HG03378 (cell line): ENCODE results near the gene TTLL11.

Experiments used
- ATAC-seq: cut with Tn5 transposase; IDR thresholded peaks from one replicate; pipeline ENCODE4 v1.9.1; 2021; ENCODE audit warnings: mild to moderate bottlenecking, moderate library complexity; ENCODE audit not compliant: unreplicated experiment

TTLL11 gene, protein sequence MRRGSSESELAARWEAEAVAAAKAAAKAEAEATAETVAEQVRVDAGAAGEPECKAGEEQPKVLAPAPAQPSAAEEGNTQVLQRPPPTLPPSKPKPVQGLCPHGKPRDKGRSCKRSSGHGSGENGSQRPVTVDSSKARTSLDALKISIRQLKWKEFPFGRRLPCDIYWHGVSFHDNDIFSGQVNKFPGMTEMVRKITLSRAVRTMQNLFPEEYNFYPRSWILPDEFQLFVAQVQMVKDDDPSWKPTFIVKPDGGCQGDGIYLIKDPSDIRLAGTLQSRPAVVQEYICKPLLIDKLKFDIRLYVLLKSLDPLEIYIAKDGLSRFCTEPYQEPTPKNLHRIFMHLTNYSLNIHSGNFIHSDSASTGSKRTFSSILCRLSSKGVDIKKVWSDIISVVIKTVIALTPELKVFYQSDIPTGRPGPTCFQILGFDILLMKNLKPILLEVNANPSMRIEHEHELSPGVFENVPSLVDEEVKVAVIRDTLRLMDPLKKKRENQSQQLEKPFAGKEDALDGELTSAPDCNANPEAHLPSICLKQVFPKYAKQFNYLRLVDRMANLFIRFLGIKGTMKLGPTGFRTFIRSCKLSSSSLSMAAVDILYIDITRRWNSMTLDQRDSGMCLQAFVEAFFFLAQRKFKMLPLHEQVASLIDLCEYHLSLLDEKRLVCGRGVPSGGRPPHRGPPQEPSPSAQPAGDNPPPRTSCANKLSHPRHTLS

DNA sequence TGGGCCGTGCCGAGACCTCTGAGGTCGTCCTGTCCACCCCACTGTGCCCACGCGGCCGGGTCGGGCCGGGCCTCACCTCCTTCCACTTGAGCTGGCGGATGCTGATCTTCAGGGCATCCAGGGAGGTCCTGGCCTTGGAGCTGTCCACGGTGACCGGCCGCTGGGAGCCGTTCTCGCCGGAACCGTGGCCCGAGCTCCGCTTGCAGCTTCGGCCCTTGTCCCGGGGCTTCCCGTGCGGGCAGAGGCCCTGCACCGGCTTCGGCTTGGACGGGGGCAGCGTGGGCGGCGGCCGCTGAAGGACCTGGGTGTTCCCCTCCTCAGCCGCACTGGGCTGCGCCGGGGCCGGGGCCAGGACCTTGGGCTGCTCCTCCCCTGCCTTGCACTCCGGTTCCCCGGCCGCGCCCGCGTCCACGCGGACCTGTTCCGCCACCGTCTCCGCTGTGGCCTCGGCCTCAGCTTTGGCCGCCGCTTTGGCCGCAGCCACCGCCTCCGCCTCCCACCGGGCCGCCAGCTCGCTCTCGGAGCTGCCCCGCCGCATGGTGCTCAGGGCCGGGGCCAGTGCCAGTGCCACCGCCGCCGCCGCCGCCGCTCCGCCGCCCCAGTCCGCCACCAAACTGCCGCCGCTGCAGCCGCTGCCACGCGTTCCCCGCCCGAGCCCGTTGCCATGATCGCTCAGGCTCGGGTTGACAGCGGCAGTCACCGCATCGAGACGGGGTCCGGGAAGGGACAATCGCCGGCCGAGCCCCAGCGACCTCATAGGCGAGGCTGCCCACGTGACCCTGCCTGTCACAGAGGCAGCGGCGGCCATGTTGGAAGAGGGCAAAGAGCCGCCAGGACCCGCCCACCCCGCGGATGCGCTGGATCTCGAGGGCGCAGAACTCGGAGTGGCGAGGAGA, at the start of gene TTLL11:
Gene TTLL11, minus strand, starts transcription at position 698 of the 896 bp plus-strand sequence. Its CDS starts 160 bp downstream, at position 538.
- peak; percentile 71 for ATAC-seq

DNA sequence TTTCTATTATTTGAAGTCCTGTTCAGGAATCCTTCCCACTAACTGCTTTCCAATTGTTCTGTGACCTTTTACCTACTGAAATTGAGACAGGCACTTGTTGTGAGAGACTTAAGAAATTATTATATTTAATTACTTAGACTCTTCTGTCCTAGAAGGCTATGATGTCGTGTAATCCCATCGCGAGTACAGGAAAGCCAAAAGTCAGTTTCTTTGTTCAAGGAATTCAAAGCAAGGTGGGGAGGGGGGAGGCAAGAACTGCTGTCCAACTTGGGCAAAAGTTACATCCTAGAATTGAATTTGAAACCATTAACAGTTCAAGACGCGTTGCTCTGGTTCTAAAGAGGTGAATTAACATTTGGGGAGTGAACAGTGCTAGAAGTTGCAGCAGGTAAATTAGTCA, 48.6 kb upstream of the TTLL11 start:
- ATAC-seq = no peak

DNA sequence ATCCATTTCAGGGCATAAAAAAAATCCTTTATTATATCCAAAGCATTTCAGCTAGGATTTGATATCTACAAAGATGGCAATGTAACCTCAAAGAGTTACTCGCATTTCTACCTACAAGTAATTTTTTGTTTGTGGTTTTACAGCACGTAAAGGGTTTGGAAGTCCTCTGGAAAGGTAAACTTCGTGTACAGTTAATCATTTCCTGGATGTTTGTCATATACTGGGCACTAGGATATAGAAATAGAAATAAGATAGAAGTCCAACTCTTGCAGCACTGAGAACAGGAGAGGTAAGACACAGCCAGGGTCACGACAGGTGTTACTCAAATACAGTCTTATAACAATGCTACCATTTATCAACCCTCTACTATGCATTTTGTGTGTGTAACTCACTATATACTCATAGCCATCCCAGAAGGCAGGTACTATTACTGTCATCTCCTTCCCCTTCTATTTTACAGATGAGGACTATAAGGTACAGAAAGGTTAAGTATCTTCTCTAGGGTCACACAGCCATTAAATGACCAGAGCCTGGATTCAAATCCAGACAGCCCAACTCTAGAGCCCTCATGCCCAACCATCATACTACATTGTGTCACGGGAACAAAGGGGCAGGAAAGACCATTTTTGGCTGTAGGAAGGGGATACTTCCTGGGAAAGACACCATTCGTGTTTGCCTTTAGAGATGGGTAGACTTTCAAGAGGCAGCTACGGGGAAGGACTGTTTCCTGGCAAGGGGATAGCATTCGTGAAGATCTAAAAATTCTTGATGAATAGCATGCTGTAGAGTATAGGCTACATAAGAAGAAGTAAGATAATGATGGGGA, 47.5 kb upstream of the TTLL11 start:
- no peak for ATAC-seq

DNA sequence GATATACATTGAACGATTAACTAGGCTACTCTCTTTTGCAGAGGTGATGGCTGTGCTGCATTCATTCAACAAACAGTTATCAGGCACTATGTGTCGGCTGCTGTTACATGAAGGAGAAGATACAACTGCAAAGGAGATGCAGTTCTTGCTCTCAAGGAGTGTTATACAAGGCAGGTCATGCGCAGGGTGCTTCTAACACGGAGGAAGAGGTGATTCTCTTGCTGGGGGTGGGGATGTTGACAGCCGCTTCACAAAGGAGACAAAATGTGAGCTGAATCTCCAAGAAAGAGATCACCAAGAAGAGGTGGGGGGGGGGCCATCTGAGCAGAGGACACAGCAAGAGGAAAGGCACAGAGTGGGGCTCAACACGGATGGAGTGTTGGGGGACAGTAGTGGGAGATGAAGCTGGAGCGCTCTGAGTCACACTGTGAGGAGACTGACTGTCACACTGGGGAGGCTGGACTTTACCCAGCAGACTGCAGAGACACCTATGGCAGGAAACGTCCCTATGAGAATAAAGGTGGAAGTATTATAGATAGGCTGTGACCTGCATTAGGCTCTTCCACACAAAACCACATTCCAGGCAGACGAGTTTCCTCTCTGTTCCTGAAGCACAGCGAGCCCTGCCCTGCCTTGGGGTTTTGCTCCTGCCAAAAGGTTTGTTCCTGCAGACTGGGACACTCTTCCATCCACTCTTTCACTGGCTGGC, 45.6 kb upstream of the TTLL11 start:
- ATAC-seq = no peak

DNA sequence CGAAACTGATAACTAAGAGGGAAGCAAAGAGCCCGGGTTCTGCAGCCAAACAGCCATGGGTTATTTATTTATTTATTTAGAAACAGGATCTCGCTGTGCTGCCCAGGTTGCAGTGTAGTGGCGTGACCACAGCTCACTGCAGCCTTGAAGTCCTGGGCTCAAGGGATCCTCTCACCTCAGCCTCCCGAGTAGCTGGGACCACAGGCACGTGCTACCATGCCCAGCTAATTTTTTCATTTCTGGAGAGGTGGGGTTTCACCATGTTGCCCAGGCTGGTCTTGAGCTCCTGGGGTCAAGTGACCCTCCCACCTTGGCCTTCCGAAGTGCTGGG, 42.4 kb upstream of the TTLL11 start:
- ATAC-seq = no peak

DNA sequence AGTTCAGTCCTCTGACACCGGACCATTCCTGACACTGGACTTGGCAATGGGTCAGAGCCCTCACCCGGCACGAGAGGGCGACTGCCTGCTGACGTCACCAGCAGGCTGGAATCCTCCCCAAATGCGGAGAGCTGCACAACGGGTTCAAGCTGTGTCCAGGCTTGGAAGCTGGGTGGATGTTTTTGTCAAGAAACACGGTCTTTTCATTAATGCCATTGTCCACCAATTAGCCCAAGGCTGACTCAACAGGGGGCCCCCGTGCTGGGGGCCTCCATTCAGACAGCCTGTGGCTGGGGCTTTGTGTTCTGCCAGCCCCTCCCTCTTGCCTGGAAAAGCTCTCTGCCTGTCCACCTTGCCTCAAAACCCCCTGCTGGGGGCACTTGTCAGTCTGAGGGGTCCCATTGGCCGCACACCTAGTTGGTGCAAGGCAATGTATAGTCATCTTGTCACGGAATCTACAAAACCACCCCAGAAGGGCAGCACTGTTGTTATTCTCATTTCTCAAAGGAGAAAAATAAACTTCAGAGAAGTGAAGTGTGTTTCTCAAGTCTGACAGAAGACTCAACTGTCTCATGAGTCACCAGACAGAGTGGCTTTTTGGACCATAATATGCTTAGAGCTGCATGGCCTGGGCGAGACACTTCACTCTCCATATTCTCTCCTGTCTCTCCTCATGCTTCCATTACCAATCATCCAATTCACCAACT, 41.9 kb upstream of the TTLL11 start:
- no peak for ATAC-seq

DNA sequence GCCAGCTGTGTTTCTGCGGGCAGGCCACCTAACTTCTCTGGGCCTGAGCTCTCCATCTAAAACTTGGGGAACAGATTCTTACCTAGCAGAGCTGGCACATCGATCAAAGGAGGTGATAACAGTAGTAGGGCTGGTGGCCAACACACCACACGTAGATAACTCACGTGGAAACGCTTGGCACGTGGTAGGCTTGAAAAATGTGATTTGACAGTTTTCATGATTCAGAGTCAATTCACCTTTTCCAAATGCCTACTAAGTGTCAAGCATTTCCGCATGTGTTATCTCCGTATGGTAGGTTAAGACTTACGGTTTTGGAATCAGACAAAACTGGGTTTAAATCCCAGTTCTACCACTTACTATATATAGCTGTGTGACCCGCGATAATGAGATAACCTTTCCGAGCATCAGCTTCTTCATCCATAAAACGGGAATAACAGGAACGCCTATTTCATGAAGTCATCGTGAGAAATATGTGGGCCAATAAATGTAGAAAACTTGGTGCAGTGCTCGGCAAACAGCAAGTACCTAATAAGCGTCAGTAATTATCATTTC, 41.0 kb upstream of the TTLL11 start:
- no peak for ATAC-seq

DNA sequence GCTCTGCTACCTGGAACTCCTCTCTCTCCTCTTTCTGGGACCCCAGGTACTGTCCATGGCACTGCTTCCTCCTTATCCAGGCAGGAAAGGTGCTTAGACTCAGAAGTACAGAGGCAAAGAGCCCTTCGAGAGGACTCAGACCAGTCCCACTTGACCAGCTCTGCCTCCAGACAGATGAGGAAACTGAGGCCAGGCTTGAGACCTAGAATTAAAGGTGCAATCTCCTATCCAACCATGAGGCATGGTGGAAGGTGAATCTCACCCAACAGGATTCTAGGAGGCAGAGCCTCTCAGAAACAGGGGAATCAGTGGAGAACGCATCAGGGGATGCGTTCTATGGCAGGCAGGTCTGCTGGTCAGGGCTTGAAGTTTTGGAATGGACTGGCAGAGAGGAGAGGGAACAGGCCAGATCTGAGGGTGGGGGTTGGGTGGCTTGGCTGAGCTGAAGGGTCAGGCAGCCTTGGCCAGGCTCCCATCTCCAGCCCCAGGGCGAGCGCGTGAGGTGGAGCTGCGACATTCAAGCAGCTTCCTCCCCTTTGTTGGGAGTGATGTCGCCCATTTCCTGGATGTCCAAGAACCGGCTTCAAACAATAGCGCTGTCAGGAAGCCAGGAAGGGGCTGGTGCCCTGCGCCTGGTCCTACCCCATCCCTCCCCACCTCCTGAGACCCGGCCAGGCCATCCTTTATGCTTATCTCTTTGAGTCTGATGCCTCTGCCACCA, 40.3 kb upstream of the TTLL11 start:
- no peak for ATAC-seq

DNA sequence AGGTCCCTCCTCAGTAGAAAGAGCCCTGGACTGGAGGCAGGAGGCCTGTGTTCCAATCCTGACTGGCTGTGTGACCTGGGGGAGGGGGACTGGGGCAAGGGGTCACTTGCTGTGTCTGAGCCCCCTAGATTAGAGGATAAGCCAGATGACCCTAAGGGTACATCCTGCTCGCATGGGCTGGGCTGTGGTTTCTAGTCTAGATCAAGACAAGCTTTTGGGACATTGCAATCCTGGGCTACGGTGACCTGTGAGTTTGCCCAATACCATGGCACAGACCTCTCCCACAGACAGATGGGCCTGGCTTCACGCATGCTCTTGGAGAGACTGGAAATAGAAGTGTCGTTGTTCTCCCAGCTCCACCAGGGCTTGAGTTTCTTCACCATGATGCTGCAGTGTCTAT, 39.4 kb upstream of the TTLL11 start:
- ATAC-seq = no peak

DNA sequence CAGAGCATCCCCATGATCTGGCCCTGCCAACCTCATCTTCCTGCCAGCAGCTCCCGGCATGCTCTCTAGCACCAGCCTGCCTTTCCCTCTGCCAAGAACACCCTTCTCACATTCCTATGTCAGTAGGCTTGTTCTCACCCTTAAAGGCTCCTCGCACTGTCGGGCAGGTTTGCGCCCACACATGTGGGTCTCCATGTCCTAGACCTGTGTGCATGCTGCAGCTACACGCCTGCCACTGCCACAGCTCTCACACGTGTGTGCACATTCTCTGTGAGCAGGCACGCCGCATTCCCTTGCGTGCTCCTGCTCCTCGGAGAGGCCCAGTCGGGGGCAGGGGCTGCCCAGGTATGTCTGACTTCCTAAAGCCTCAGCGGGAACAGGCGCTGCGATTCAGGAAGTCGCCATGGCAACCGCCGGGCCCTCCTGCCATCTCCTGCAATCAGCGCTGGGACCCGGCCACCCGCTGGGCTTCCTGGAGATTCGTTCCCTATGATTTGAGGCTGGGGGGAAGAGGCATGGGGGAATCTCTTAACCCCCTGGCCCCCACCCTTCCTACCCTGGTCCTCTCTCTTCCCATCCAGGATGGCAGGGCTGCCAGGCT, 38.4 kb upstream of the TTLL11 start:
- no peak for ATAC-seq

DNA sequence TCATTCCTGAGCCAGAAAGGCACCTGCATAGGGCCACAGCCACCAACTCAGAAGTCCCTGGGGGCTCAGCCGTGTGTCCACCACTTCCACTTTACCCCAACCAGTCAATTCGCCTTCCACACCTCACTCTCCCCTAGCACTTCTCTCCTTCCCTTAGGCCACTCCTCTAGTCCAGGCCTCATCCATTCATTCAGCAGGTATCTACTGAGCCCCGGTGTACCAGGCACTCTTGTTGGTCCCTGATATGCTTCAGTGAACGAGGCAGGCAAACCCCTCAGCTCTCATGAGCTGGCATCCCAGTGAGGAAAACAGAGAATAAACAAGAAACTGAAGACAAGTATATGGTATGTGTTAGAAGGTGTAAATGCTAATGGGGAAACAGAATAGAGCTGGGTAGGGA, 37.7 kb upstream of the TTLL11 start:
- no peak for ATAC-seq

DNA sequence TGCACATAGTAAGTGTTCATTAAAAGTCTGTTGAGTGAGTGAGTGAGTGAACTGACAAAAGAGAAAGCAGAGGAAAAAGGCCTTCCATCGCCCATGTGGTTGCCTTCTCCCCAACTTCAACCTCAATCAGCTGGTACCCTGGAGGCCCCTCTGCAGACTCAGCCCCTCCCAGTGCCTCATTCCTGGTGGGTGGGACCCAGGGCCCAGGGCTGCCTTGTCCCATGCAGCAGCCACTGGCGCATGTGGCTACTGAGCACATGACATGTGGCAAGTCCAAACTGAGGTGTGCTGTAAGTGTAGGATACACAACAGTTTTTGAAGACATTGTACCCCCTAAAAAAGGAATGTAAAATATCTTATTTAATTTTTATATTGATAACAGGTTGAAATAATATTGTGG, 36.9 kb upstream of the TTLL11 start:
- ATAC-seq = no peak

DNA sequence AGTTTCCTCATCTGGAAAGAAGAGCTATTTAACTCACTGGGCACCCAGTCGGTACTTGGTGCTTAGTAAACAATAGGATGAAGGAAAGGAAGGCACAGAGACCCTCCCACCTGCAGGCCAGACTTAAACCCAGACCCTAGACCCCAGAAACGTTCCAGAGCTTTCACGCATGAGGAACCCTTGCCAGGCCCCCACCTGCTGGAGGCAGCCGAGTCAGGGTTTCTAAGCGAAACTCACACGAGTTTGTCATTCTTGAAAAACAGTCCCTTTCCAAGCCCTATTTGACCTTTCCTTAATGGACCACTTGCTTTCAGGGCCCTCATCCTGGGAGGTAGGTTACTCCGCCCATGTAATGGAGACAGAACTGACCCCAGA, 35.8 kb upstream of the TTLL11 start:
- no peak for ATAC-seq

DNA sequence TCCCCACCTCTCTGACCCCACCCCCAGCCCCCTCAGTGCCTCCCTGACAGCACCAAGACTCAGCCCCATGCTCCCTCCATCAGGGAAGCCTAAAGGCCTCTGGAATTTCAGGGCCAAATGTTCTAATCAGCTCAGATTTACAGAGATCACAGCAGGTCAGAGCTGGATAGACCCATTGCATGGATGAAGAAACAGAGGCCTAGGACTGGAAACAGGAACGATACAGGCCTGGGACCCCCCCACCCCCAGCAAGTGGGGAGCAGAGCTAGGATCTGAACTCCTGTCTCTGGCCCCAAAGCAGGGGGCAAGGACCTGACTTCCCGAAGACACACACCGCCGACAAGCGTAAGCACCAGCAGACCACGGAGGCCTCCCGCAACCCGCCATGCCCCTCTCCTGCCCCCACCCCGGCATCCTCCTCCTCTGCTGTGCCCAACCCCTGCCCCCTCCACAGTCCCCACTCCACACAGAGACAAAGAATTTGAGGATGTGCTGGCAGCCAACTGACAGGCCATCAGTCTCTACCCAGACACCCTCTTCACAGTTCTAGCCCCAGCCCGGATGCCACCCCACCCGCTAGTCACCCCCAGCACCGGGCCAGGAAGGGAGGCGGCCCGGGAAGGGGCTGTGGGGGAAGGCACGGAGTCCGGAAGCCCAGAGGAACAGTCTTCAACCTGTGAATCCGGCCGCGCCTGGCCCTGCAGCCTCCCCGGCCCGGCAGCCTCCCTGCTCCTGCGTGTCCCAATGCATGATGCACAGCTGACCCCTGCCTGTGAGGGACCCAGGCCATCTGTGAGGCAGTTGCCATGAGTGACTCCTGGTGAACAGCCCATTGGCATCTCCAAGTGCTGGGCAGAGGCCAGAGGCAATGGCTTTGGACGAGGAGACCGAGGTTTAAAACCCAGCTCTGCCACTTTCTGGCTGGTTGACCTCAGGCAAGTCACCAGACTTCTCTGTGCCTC, 35.2 kb upstream of the TTLL11 start:
- no peak for ATAC-seq

DNA sequence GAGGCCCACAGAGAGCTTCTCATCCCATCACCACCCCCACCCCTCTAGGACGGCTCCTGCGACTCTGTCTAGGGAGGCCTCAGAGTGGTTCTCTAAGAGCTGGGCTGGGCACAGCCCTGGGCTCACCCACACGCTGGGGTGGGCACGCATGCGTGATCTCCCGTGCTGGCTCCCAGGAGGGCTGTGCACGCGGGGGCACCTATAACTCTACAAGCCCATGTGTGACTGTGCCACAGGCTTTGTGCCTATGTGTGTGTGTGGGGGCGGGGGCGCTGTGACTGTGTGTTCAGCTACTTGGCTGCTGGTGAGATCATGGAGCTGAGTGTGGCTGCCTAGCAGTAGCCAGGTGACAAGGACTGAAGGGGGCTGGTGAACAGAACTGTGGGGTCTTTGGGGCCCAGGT, 34.3 kb upstream of the TTLL11 start:
- ATAC-seq = no peak

DNA sequence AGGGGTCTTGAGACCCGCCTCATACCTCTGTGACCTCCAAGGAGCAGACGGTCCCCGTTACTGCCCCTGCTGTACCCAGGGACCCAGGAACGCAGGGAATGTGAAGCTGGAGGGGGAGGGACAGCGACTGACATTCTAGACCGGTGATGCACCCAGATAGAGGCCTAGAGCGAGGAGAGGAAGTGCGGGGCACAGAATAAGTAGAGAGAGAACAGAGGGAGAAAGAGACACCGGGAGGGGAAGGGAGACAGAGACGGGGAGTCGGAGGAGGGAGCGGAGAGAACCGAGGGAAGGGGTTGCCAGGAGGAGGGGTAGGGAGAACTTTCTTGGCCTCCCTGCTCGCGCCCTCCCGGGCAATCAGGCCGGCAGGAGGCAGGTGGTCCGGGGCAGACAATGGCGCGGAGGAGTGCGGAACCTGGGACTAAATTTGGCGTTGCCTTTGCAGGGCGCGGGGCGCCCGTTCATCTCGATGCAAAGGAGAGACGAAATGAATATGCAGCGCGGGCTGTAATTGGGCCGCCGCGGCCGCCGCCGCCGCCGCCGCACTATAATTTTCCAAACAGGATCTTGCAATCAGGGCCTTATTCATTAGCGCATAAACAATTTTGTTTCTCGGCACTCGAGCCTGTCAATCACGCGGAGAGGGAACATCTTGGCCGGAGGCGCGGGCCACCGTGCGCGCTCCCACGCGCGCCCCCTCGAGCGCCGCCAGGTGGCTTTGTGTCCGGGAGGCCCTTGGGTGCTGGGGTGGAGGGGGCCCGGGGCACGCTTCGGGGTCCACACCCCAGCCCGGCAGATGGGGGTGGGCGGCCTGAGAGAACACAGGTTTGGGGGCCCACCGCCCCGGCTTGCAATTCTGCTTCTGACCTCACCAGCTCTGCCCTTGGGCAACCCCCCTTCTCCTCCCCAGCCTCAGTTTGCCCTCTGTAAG, 33.5 kb upstream of the TTLL11 start:
- ATAC-seq = no peak
